Nephron (organoid): ENCODE data around the gene ZIC2.

Experiments
- H3K27ac Mint-ChIP-seq, 3 experiments: 2 replicates each; pipeline ENCODE4 v1.8.0; 2020; ENCODE audit warnings: mixed read lengths in 3 of 3, mild to moderate bottlenecking in 2 of 3, moderate library complexity in 1 of 3
- H3K27me3 Mint-ChIP-seq: 2 replicates; pipeline ENCODE4 v1.8.0; 2021; ENCODE audit warnings: low read depth, mild to moderate bottlenecking, moderate library complexity, mixed read lengths
- H3K36me3 Mint-ChIP-seq: 2 replicates; pipeline ENCODE4 v1.8.0; 2020; ENCODE audit warnings: low read depth, mixed read lengths
- H3K4me1 Mint-ChIP-seq: 2 replicates; pipeline ENCODE4 v1.8.0; 2020; ENCODE audit warnings: mixed read lengths
- H3K4me3 Mint-ChIP-seq, 3 experiments: 2 replicates each; pipeline ENCODE4 v1.8.0; 2020; ENCODE audit warnings: mild to moderate bottlenecking in 3 of 3, mixed read lengths in 3 of 3, moderate library complexity in 2 of 3
- H3K9me3 Mint-ChIP-seq: 2 replicates; pipeline ENCODE4 v1.8.0; 2020; ENCODE audit warnings: mixed read lengths
- CTCF ChIP-seq, 3 experiments: fragments of 200-600 bp; sonication (generic); IDR thresholded peaks; one replicate each; pipeline ENCODE4 v1.5.0; 2021; ENCODE audit warnings: antibody characterized with exemption in 3 of 3; ENCODE audit not compliant: unreplicated experiment in 3 of 3

The ZIC2 gene

DNA sequence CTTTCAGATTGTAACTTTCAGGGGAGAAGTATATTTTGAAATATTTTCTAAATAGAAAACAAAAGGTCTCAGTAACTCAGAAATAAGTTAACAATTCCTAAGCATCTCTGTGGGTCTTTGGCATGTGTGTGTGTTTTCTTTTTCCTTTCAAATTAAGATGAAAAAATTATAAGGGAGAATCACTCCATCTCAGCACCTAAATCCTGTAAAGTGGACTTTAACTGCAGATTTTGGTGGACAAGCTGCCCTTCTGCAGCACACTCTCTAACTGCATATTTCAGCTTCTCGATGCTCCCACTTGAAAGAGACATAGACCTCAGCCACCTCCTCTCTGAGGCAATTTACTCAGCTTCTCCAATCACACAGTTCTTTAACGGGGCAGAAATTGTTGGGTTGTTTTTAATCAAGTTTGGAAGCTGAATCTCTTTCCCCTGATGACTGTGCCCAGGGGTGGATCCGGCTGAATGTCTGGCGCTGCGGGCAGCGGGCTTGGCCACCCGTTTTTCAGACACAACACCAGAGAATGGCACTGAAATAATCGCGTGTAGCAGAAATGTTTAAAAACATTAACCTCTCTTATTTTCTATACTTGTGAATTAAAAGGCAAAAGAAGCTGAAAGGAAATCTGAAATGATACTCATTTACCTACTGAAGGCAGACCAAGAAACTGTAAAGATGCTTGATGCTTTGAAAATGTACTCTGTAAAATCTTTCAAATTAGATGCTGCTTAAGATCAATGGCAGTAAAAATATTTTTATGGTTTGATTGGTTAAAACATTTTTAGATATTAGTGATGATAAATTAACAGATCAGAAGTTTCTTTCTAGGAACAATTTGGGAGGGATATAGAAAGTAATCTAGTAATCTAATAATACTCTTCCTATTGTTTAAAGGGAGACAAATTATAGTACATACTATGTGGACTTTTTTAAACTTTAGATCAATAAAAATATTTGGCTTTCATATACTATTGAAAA lies 12.4 kb downstream of the ZIC2 start:
- H3K27me3 Mint-ChIP-seq: peaks cover 100% of the 10 kb centered on the region
- no peaks in the 10 kb centered on the region for H3K36me3 Mint-ChIP-seq
- H3K9me3 Mint-ChIP-seq: peaks cover 5% of the 10 kb centered on the region
- TF ChIP-seq CTCF (IDR thresholded peaks at IDR 0.05; ENCODE audit: unreplicated experiment in 3 of 3): no peak
- H3K27ac Mint-ChIP-seq: no peak overlapping the region
- no peak overlapping the region for H3K4me3 Mint-ChIP-seq
- peaks cover 8% of the 10 kb centered on the region for H3K4me1 Mint-ChIP-seq

DNA sequence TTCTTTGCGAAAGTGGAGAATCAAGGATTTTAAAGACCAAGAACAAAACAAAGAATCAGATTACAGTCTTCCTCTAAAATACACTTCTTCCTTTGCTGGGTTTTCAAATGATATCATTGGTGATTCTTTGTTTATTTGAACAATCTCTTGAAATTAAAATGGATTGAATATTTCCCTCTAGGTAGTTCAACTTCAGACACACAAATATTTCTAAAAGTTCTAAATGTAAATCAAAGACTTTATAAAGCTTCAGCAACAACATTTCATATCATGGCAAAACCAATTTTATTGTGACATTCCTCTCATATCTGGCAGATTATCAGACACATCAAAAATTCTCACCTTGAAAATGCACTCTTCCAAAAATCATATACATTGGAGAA lies 13.0 kb downstream of the ZIC2 start:
- Mint-ChIP-seq H3K9me3 (peaks cover 5% of the 10 kb centered on the region), H3K27ac (no peak overlapping the region), H3K4me1 (peaks cover 8% of the 10 kb centered on the region), H3K36me3 (no peaks in the 10 kb centered on the region), H3K27me3 (peaks cover 100% of the 10 kb centered on the region), H3K4me3 (no peak overlapping the region)
- no peak for TF ChIP-seq CTCF (IDR thresholded peaks at IDR 0.05; ENCODE audit: unreplicated experiment in 3 of 3)

- no peaks in the 10 kb centered on the region for H3K36me3 Mint-ChIP-seq
- no peak overlapping the region for H3K4me3 Mint-ChIP-seq
- H3K27ac Mint-ChIP-seq: no peak overlapping the region
- H3K27me3 Mint-ChIP-seq: peaks cover 100% of the 10 kb centered on the region
- H3K4me1 Mint-ChIP-seq: peaks cover 8% of the 10 kb centered on the region
- peaks cover 5% of the 10 kb centered on the region for H3K9me3 Mint-ChIP-seq
- TF ChIP-seq CTCF (IDR thresholded peaks at IDR 0.05; ENCODE audit: unreplicated experiment in 3 of 3): no peak
Observed at GRCh38 chr13:99995104-99995588, 13.6 kb downstream of the ZIC2 start.

GRCh38 chr13:99995589-99996380 lies 14.2 kb downstream of the ZIC2 start:
- TF ChIP-seq CTCF (IDR thresholded peaks at IDR 0.05; ENCODE audit: unreplicated experiment in 3 of 3): no peak
- Mint-ChIP-seq H3K4me1 (peaks cover 8% of the 10 kb centered on the region), H3K36me3 (no peaks in the 10 kb centered on the region), H3K9me3 (peaks cover 5% of the 10 kb centered on the region), H3K27me3 (peaks cover 98% of the 10 kb centered on the region), H3K4me3 (peak overlapping the region in 2 of 3 experiments; percentile 13 to 15), H3K27ac (no peak overlapping the region)

- peaks cover 97% of the 10 kb centered on the region for H3K27me3 Mint-ChIP-seq
- H3K27ac Mint-ChIP-seq: peak overlapping the region in 1 of 3 experiments; percentile 36
- H3K9me3 Mint-ChIP-seq: peaks cover 5% of the 10 kb centered on the region
- peaks cover 8% of the 10 kb centered on the region for H3K4me1 Mint-ChIP-seq
- H3K36me3 Mint-ChIP-seq: no peaks in the 10 kb centered on the region
- peak overlapping the region; percentile 7 to 20 (median 15) for H3K4me3 Mint-ChIP-seq
- no peak for TF ChIP-seq CTCF (IDR thresholded peaks at IDR 0.05; ENCODE audit: unreplicated experiment in 3 of 3)
Observed at GRCh38 chr13:99996381-99996973, 14.9 kb downstream of the ZIC2 start.
